ENCODE data around the gene PREB. TPM values are rescaled to one million over a fixed set of nuclear protein-coding genes. Genes with fewer than 3 reads are reported as not detected.

PREB gene
- polyA plus RNA-seq, 3 donors = 70.0 to 78.2 (median 71.7) TPM

- no peaks in the 10 kb centered on the region for H3K36me3 Mint-ChIP-seq
- intact Hi-C loops (cut with micrococcal nuclease) = no loop called here
Observed at GRCh38 chr2:27160191-27160590, 25.8 kb upstream of the PREB start.

DNA sequence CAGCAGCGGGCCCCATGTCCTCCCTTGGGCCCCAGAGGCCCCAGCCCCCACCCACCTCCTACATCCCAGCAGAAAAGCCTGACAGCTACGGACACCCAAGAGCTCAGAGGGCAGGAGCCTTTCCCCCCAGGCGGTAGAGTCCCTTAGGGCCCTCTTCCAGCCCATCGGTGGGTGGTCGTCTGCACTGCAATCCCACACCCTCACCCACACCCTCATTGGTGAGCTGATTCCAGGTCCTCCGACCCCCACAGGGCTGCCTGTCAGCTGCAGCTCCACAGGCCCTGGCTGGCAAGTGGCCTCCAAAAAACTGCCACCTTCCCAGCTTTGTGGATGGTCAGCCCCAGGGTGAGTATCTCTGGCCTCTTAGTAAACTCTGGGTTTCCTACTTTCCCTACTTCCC lies 24.8 kb upstream of the PREB start:
- H3K79me2 ChIP-seq (ENCODE audit: insufficient read depth, low read length) = no peaks in the 10 kb centered on the region
- H3K4me2 ChIP-seq (replicated peaks; ENCODE audit: extremely low read depth, low read length, poor library complexity, severe bottlenecking) = no peak overlapping the region
- intact Hi-C loops (cut with micrococcal nuclease) = no loop called here
- no peaks in the 10 kb centered on the region for H3K9me3 ChIP-seq (replicated peaks in 1 of 2; ENCODE audit: control insufficient read depth in 1 of 2, insufficient read depth in 1 of 2, low read length in 2 of 2)
- DNase-seq = no peak
- H3K4me1 Mint-ChIP-seq = no peaks in the 10 kb centered on the region
- H3K27me3 Mint-ChIP-seq (ENCODE audit: low read depth in 3 of 3) = peaks cover 1 to 8% (median 2%) of the 10 kb centered on the region in 3 donors
- H3K9me3 Mint-ChIP-seq = peaks cover 0 to 2% (median 0%) of the 10 kb centered on the region in 7 donors
- no peaks in the 10 kb centered on the region for H3K36me3 ChIP-seq (replicated peaks in 1 of 2; ENCODE audit: control insufficient read depth in 1 of 2, insufficient read depth in 2 of 2, low read length in 2 of 2)
- H3K27ac ChIP-seq (ENCODE audit: low read depth in 1 of 2, low read length in 2 of 2) = no peak overlapping the region
- WGBS (ENCODE audit: insufficient coverage) = 97% methylated on average over 5 of the region's 6 CpGs
- H3K36me3 Mint-ChIP-seq = no peaks in the 10 kb centered on the region
- no peak overlapping the region for H3K9ac ChIP-seq (ENCODE audit: insufficient read depth, low read length, poor library complexity, severe bottlenecking)
- no peaks in the 10 kb centered on the region for H3K4me1 ChIP-seq (ENCODE audit: control insufficient read depth in 1 of 2, insufficient read depth in 2 of 2, low read length in 2 of 2)
- no peak overlapping the region for H3K4me3 Mint-ChIP-seq
- no peaks in the 10 kb centered on the region for H3K27me3 ChIP-seq (ENCODE audit: control insufficient read depth in 2 of 2, insufficient read depth in 2 of 2, low read length in 2 of 2)
- no peak for TF ChIP-seq CTCF (IDR thresholded peaks at IDR 0.05)
- H2AFZ ChIP-seq (ENCODE audit: insufficient read depth, low read depth, low read length, poor library complexity, severe bottlenecking) = no peak overlapping the region
- peak overlapping the region in 1 of 7 donors; percentile 51 for H3K27ac Mint-ChIP-seq
- H4K20me1 ChIP-seq (ENCODE audit: insufficient read depth, low read length) = no peaks in the 10 kb centered on the region
- no peak overlapping the region for H3K4me3 ChIP-seq (replicated peaks in 1 of 3; ENCODE audit: low read depth in 2 of 3, low read length in 3 of 3)

More at GRCh38 chr2:27160191-27160590, 25.8 kb upstream of the PREB start:
- Mint-ChIP-seq H3K4me3 (no peak overlapping the region), H3K9me3 (peaks cover 0 to 2% (median 0%) of the 10 kb centered on the region in 7 donors), H3K4me1 (peaks cover 2% of the 10 kb centered on the region), H3K27ac (no peak overlapping the region), H3K27me3 (ENCODE audit: low read depth in 3 of 3) (peaks cover 2 to 7% (median 4%) of the 10 kb centered on the region in 3 donors)
- DNase-seq = no peak
- no peak overlapping the region for H3K4me3 ChIP-seq (replicated peaks in 1 of 3; ENCODE audit: low read depth in 2 of 3, low read length in 3 of 3)
- WGBS (ENCODE audit: insufficient coverage) = 100% methylated on average over 4 of the region's 9 CpGs
- H4K20me1 ChIP-seq (ENCODE audit: insufficient read depth, low read length) = no peaks in the 10 kb centered on the region
- no peaks in the 10 kb centered on the region for H3K4me1 ChIP-seq (ENCODE audit: control insufficient read depth in 1 of 2, insufficient read depth in 2 of 2, low read length in 2 of 2)
- H3K4me2 ChIP-seq (replicated peaks; ENCODE audit: extremely low read depth, low read length, poor library complexity, severe bottlenecking) = no peak overlapping the region
- no peaks in the 10 kb centered on the region for H3K79me2 ChIP-seq (ENCODE audit: insufficient read depth, low read length)
- TF ChIP-seq CTCF (IDR thresholded peaks at IDR 0.05) = no peak
- no peak overlapping the region for H3K27ac ChIP-seq (ENCODE audit: low read depth in 1 of 2, low read length in 2 of 2)
- H3K36me3 ChIP-seq (replicated peaks in 1 of 2; ENCODE audit: control insufficient read depth in 1 of 2, insufficient read depth in 2 of 2, low read length in 2 of 2) = no peaks in the 10 kb centered on the region
- no peak overlapping the region for H2AFZ ChIP-seq (ENCODE audit: insufficient read depth, low read depth, low read length, poor library complexity, severe bottlenecking)
- no peaks in the 10 kb centered on the region for H3K9me3 ChIP-seq (replicated peaks in 1 of 2; ENCODE audit: control insufficient read depth in 1 of 2, insufficient read depth in 1 of 2, low read length in 2 of 2)
- no peaks in the 10 kb centered on the region for H3K27me3 ChIP-seq (ENCODE audit: control insufficient read depth in 2 of 2, insufficient read depth in 2 of 2, low read length in 2 of 2)
- no peak overlapping the region for H3K9ac ChIP-seq (ENCODE audit: insufficient read depth, low read length, poor library complexity, severe bottlenecking)

Measured in CD14-positive monocyte (primary cell).